H1 (cell line): ENCODE results near the gene LTB4R.
A peak's percentile ranks its signal among the peaks of the same experiment; 100 is the strongest.

Experiments
- CTCF ChIP-seq, 3 experiments: IDR thresholded peaks; 1 replicate in 2 of 3; 2 replicates in 1 of 3; pipeline versions ENCODE4 v1.5.1 to v1.6.1; 2011; ENCODE audit warnings: low read length in 3 of 3, mild to moderate bottlenecking in 3 of 3, inconsistent platforms in 2 of 3, low read depth in 1 of 3, moderate library complexity in 1 of 3; ENCODE audit not compliant: insufficient read depth in 1 of 3; ENCODE audit errors: control extremely low read depth in 1 of 3
- EZH2 ChIP-seq: fragments of 200-600 bp; sonication (generic); IDR thresholded peaks from 2 replicates; pipeline ENCODE4 v1.7.1; 2012; ENCODE audit warnings: low read depth, mild to moderate bottlenecking, moderate library complexity, low read length, inconsistent platforms; ENCODE audit not compliant: severe bottlenecking
- KDM1A ChIP-seq: fragments of 200-600, 300-600 bp; sonication (generic); IDR thresholded peaks from 2 replicates; pipeline ENCODE4 v1.7.1; 2016; ENCODE audit warnings: mild to moderate bottlenecking, low read length, borderline replicate concordance
- RAD21 ChIP-seq, 2 experiments: IDR thresholded peaks in 1 of 2; conservative IDR thresholded peaks in 1 of 2; 2 replicates each; pipeline ENCODE4 v1.6.1; 2011; ENCODE audit warnings: low read depth in 2 of 2, low read length in 2 of 2, improper control_type of control experiment in 1 of 2, inconsistent platforms in 1 of 2, mild to moderate bottlenecking in 1 of 2, moderate library complexity in 1 of 2
- YY1 ChIP-seq: IDR thresholded peaks from 2 replicates; pipeline ENCODE4 v1.6.1; 2011; ENCODE audit warnings: low read depth, mild to moderate bottlenecking, low read length

- TF ChIP-seq YY1 (no peak), CTCF (IDR thresholded peaks at IDR 0.05; ENCODE audit: control extremely low read depth in 1 of 3, insufficient read depth in 1 of 3, low read depth in 1 of 3, low read length in 3 of 3) (peak; percentile 49 to 52 (median 50)), RAD21 (IDR thresholded peaks at IDR 0.05 in 1 of 2, conservative IDR thresholded peaks at IDR 0.05 in 1 of 2; ENCODE audit: low read depth in 2 of 2, low read length in 2 of 2) (peak; percentile 6 to 37; a peak in 3 of 4 replicates), EZH2 (no peak), KDM1A (no peak)
Measured at GRCh38 chr14:24315807-24316596, 4.7 kb downstream of the LTB4R start.
